Measurements from ENCODE around the gene PIP5K1C.

DNA sequence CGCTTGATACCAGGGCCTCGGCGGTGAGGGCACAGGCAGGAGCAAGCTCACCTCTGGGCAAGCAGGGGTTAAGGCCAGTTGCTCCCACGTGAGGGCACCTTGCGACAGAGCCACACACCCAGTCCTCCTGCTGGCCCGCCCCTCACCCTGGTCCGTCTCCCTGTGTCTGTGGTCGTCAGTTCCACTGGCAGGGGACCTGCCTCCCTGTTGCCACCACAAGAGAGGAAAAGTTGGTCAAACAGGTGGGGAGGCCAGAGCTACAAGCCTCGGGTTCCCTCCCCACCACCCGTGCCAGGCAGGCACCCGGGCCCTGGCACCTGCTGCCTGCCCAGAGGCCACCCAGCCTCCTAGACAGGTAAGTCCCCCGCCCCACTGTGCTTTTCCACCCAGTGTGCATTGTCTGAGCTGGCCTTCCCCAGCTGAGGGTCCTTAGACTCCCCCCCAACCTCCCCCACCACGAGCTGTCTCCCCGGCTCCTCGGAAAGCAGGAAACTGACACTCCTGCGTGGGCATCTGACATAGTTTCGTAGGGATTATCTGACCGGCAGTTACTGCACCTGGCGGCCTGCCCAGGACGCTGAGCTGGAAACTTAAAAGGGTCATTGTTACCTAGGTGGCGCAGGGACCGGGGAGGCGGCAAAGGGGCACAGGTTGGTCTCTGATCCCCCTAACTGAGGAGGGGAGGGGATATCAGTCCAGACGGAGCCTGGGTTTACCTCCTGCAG, 8.1 kb upstream of the PIP5K1C start, which contains the start of gene TJP3:
- TF ChIP-seq, protein P1, sequence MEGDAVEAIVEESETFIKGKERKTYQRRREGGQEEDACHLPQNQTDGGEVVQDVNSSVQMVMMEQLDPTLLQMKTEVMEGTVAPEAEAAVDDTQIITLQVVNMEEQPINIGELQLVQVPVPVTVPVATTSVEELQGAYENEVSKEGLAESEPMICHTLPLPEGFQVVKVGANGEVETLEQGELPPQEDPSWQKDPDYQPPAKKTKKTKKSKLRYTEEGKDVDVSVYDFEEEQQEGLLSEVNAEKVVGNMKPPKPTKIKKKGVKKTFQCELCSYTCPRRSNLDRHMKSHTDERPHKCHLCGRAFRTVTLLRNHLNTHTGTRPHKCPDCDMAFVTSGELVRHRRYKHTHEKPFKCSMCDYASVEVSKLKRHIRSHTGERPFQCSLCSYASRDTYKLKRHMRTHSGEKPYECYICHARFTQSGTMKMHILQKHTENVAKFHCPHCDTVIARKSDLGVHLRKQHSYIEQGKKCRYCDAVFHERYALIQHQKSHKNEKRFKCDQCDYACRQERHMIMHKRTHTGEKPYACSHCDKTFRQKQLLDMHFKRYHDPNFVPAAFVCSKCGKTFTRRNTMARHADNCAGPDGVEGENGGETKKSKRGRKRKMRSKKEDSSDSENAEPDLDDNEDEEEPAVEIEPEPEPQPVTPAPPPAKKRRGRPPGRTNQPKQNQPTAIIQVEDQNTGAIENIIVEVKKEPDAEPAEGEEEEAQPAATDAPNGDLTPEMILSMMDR (IDR thresholded peaks at IDR 0.05), result peak; percentile 21; the same call in 1 of the 2 replicates
- no peak for TF ChIP-seq ZFX (IDR thresholded peaks at IDR 0.05; ENCODE audit: borderline replicate concordance)

Data from 22Rv1 (cell line).